Activated naive CD4-positive, alpha-beta T cell treated with anti-CD3 and anti-CD28 coated beads, Interleukin-2, amount 50 U/mL, for 72 hours (primary cell): Measurements from ENCODE around the gene RAB35. TPM values are rescaled to one million over a fixed set of nuclear protein-coding genes. Genes with fewer than 3 reads are reported as not detected.

Source experiments
- ATAC-seq, 2 donors: fragments of 150-1000 bp; cut with Tn5 transposase; 2 replicates each; pipeline ENCODE4 v1.10.0; 2021; ENCODE audit warnings: mild to moderate bottlenecking in 2 of 2, moderate library complexity in 2 of 2
- DNase-seq, 2 donors: peaks; one replicate each; pipeline ENCODE4 v3.0.0; 2021 to 2022; ENCODE audit warnings: low spot score in 2 of 2
- H3K27ac Mint-ChIP-seq, 2 donors: one replicate each; pipeline ENCODE4 v1.8.0; 2022; ENCODE audit warnings: mild to moderate bottlenecking in 2 of 2, mixed read lengths in 2 of 2
- H3K36me3 Mint-ChIP-seq, 2 donors: one replicate each; pipeline ENCODE4 v1.8.0; 2022; ENCODE audit warnings: mixed read lengths in 2 of 2
- H3K9me3 Mint-ChIP-seq, 2 donors: one replicate each; pipeline ENCODE4 v1.8.0; 2022; ENCODE audit warnings: mixed read lengths in 2 of 2
- total RNA-seq, 2 donors: library from RNA; stranded (reverse); gene quantifications; one replicate each; pipeline ENCODE4 v1.2.3, GENCODE V29; 2022

The RAB35 gene
- total RNA-seq = 10 to 100 TPM; 38.7 to 59.6 TPM

DNA sequence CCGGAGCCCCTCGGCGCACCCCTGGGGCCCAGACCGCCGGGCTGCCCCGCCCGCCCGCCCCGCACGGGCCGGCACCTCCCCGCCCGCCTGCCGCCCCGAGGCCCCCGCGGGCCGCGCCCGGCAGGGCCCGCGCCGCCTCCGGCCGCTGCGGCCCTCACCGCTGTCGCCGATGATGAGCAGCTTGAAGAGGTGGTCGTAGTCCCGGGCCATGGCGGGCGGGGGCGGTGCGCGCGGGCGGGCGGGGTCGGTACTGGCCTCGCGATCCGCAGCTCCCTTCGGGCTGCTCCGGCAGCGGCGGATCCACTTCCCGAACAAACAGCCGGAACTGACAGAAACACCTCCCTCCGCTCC is at the start of gene RAB35:
RAB35 (minus strand) TSS at position 313 of the 351 bp plus-strand sequence; CDS start at position 210, 103 bp downstream.
- peaks cover 35 to 37% of the 10 kb centered on the region in 2 donors for H3K36me3 Mint-ChIP-seq
- no peaks in the 10 kb centered on the region for H3K9me3 Mint-ChIP-seq
- DNase-seq (no peak), ATAC-seq (no peak)
- peak within 1 kb of the TSS; percentile 89 to 94 for H3K27ac Mint-ChIP-seq

DNA sequence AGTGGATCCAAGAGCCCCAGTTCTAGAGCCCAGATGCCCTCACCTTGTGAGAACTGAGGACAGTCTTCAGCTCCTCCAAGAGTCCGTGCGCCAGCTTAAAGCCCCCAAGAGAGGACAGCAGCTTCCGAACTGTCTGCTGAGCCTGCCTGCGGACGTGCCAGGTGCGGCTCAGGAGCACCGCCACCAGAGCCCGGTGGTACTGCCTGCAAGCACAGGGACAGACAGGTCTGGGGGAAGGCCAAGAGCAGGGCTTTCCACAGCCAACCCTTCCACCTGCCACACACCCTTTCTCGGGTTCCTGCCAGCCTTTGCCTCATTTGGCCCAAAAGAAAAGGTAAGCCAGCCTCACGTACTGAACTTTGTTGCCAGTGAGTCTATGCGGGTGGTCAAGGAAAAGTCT is 47.7 kb upstream of the RAB35 start:
- no peak overlapping the region for H3K27ac Mint-ChIP-seq
- H3K9me3 Mint-ChIP-seq = no peaks in the 10 kb centered on the region
- ATAC-seq (no peak), DNase-seq (no peak)
- peaks cover 19 to 26% of the 10 kb centered on the region in 2 donors for H3K36me3 Mint-ChIP-seq

DNA sequence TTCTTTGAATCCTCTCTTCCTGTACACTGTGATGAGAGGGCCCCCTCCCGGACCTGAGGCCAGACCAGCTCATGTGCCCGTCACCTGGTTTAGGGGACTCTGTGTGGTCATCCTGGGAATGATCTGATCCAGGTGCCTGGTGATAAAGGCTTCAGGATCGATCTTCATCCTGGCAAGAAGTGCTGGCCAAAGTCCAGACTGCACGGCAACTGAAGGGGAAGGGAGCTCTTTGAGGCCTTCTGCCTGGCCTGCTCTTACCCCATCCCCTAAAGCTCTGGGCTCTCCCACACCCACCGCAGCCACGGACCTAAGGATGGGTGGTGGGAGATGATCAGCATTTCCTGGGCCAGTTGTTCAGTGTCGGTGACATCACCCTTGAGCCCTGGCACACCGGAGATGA is 46.2 kb upstream of the RAB35 start:
- ATAC-seq = no peak
- DNase-seq = no peak
- H3K9me3 Mint-ChIP-seq = no peaks in the 10 kb centered on the region
- peak overlapping the region in 1 of 2 donors; percentile 60 for H3K27ac Mint-ChIP-seq
- H3K36me3 Mint-ChIP-seq = peaks cover 18 to 23% of the 10 kb centered on the region in 2 donors

DNA sequence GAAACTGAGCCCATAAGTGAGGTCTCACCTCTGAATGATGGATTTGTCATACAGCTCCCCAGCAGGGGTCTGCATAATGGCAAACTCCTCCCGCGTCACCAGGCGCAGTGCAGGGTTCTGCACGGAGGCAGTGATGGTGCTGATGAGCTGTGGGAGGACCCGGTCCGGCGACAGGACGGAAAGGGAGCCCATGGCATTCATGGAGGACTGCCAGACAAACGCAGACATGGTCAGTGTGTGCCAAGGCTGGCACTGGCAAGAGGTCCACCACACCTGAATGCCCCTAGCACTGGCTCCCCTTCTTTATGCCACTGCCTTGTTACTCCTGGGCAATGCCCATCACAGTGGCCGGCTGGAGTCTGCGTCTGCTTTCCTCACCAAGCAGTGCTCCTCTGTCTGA is 45.3 kb upstream of the RAB35 start:
- Mint-ChIP-seq H3K27ac (no peak overlapping the region), H3K36me3 (peaks cover 20 to 25% of the 10 kb centered on the region in 2 donors), H3K9me3 (no peaks in the 10 kb centered on the region)
- no peak for DNase-seq
- no peak for ATAC-seq

DNA sequence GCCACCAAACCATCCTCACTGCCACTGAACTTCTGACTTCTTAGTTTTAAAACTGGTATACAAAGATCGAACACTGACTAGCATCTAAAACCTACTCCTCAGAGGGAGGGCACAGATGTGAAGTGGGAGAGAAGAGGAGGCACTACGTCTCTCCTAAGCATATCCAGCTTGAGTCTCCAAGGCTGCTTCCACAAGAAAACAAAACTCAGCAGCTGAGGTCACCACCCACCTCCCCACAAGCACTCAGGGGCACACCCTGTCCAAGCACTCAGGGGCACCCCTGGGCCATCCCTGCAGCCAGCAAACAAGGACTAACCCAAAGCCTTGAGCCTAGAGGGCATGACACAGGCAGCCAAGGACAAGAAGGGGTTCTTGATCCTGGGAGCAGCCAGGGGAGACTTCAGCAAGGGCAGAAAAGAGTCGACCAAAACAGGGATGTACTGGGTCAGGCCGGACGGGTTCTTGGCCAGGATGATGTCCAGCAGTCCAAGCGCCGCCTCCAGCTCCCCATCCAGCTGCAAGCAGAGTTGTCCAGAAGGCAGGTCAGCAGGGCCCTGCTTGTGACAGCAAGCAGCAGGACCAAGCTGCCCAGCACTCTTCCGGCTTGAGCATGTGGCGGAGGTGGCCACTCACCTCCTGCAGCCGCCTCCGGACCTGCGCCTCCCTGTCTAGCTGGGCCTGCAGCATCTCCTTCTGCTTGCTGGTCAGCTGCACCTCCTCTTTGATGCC is 43.1 kb upstream of the RAB35 start:
- peaks cover 20 to 32% of the 10 kb centered on the region in 2 donors for H3K36me3 Mint-ChIP-seq
- no peaks in the 10 kb centered on the region for H3K9me3 Mint-ChIP-seq
- DNase-seq (no peak), ATAC-seq (no peak)
- H3K27ac Mint-ChIP-seq = peak overlapping the region; percentile 27 to 65

DNA sequence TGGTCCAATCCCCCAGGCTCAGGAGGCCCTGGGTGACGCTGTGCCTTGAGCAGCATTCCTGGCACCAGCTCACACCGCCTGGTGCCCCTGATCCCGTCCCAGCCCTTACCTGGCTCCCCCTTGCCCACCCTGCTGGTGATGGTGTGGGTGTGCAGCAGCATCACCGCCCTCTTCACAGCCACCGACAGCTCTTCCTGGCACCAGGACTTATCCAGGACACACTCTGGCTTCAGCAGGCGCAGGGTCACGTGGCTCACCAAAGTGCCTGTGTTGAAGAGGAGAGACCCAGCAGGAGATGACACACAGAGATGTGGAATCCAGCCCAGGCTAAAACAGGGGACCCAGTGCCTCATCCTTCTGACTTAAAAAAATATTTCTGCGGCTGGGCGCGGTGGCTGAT is 41.8 kb upstream of the RAB35 start:
- Mint-ChIP-seq H3K9me3 (no peaks in the 10 kb centered on the region), H3K36me3 (peaks cover 20 to 32% of the 10 kb centered on the region in 2 donors), H3K27ac (no peak overlapping the region)
- DNase-seq (no peak), ATAC-seq (no peak)

DNA sequence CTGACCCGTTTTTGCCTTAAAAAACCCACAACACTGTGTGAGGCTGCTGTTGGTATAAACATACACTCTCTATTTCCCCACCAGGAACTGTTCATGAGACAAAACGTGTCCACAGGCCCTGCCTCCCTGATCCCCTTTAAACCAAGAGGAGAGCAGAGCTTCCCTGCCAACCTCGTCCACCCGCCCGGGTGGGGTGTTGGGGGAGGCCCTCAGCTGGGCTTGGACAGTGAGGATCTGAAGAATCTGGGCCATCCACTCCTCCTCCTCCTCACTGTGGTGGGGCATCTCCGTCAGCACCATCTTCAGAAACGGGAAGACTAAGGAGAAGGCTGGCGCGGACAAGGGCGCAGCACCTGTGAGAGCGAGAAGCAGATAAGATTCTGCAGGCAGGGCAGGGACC is 41.1 kb upstream of the RAB35 start:
- Mint-ChIP-seq H3K36me3 (peaks cover 20 to 32% of the 10 kb centered on the region in 2 donors), H3K9me3 (no peaks in the 10 kb centered on the region), H3K27ac (peak overlapping the region in 1 of 2 donors; percentile 57)
- no peak for ATAC-seq
- DNase-seq = no peak

DNA sequence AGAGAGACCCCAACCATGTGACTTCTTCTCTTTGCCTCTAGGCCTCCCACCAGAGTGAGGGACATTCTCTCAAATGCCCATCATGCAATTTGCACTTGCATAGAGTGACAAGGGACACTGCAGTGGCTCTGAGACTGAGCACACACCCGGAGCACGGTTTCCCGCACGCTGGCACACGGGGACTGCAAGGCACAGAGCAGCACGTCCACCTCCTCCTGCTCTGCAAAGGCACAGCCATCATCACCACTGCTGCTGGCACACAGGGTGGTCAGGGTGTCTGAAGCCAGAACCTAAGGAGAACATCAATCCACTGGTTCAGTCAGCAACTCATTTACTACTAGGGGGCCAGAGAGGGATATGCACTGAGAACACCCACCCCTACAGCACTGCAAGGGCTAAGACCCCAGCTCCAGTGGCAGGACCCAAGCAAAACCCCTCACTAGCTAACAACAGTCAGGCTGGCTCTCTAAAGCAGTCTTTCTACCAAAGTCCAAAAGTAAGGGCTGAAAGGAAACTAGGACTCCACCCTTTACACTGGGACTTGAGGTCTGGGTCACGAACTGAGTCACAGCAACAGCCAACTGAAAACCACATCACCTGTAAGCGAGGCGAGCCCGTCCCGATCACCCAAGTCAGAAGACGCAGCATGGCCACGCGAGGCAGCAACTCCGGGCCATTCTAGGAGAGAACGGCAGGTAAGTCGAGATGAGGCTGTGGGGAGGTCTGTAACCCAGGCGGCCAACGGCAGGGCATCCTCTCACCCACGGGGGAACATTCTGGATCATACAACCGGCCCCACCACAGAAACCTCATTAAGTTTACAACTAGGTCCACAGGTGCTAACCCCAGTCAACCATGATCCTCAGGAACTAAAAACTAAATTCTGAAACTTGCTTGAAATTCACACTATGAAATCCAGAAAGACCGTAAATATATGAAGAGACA is 40.0 kb upstream of the RAB35 start:
- DNase-seq = no peak
- ATAC-seq = peak in 1 of 2 donors; percentile 16
- Mint-ChIP-seq H3K9me3 (no peaks in the 10 kb centered on the region), H3K36me3 (peaks cover 19 to 30% of the 10 kb centered on the region in 2 donors), H3K27ac (no peak overlapping the region)

DNA sequence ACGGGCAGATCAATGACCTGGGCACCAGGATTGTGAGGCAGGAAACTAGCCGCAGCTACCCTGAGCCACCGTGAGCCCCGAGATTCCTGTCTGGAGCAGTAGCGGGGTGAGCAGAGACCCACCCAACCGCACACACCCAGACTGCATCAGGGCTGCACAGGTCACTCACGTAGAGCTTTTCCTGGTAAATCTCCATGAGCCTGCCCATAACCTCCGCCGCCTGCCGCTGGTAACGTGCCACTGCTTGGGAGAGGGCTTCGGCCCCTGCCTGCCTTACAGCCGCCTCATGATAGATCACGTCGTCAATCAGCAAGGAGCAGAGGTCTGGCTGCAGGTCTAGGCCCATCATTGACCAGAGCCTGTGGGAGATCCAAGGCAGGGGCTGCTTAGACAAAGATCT is 38.5 kb upstream of the RAB35 start:
- Mint-ChIP-seq H3K27ac (no peak overlapping the region), H3K9me3 (no peaks in the 10 kb centered on the region), H3K36me3 (peaks cover 4 to 16% of the 10 kb centered on the region in 2 donors)
- DNase-seq = no peak
- ATAC-seq = no peak

DNA sequence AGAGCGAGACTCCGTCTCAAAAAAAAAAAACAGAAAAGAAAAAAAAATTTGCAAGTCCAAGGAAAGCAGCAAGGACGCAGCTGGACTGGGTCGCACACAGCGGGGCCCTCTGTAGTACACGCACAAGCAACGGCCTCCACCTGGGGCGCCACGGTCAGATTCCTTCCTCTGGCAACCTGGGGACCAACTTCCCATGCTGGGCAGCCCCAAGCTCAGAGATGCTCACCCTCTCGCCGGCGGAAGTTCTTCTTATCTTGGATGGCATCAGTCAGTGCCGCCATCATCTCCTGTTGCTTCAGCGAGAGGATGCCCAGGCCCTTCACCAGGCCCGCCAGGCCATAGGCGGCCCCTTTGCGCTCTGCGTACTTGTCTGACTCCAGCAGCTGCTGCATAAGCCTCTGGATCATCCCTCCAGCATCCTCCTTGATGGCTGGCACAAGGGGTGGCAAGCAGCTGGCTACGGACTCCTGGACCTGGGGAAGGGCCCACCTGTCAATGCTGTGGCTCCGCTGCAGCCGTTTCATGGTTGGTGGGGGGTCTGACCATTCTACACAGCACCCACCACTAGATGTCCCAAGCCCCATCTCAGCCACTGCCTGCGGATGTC is 34.5 kb upstream of the RAB35 start:
- H3K9me3 Mint-ChIP-seq = no peaks in the 10 kb centered on the region
- peaks cover 0 to 4% of the 10 kb centered on the region in 2 donors for H3K36me3 Mint-ChIP-seq
- peak overlapping the region in 1 of 2 donors; percentile 29 for H3K27ac Mint-ChIP-seq
- no peak for DNase-seq
- no peak for ATAC-seq

DNA sequence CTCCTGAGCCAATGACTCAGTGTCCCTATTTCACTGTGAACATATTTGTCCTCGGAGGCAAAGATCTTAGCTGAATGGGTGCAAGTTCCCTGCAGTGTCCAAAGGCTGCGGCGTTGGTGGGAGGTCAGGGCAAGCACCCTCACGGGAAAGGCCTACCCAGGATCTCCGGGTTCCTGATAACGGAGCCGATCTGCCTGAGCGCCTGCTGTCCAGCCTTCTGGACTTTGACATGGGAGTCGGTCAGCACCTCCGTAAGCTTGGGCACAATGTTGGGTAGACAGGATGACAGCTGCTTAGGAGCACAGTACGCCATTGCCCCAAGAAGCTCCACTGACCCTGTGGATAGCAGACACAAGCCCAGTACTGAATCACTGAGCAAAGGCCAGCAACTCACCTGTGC is 31.5 kb upstream of the RAB35 start:
- Mint-ChIP-seq H3K27ac (no peak overlapping the region), H3K36me3 (peaks cover 0 to 4% of the 10 kb centered on the region in 2 donors), H3K9me3 (no peaks in the 10 kb centered on the region)
- ATAC-seq (no peak), DNase-seq (no peak)

DNA sequence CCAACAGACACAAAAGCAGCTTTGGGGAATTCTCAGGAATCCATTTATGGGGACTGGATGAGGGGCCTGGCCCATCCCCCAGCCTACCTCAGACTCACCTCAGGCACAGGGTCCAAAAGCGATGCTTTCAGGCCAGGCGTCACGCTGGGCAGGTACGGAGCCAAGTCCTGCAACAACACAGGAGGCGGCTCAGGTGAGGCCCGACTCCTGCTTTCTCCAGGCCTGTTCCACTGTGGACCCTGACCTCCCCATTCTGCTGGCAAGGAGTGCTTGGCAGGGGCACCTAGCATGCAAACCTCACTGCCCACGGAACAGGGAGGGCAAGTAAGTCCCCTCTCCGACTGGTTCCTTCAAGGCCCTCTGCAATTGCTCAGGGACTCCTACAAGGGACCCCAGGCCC is 28.6 kb upstream of the RAB35 start:
- Mint-ChIP-seq H3K9me3 (no peaks in the 10 kb centered on the region), H3K27ac (no peak overlapping the region), H3K36me3 (peaks cover 10 to 20% of the 10 kb centered on the region in 2 donors)
- ATAC-seq (no peak), DNase-seq (no peak)

DNA sequence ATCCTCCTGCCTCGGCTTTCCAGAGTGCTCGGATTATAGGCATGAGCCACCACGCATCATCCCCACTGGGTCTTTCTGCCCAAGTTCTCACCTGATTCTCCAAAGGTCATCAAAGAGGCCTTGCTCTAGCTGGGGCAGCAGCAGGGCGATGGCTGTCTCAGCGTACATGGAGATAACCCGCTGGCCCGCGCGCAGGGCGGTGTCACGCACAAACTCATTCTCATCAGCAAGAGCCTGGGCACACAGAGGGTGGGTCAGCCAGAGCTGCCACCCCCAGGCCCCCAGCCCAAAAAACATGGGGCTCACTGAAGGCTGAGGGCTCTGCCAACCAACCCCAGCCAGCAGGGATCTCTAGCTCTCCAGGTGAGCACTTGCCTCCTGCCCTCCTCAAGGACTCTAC is 27.7 kb upstream of the RAB35 start:
- no peak overlapping the region for H3K27ac Mint-ChIP-seq
- H3K36me3 Mint-ChIP-seq = peaks cover 14 to 25% of the 10 kb centered on the region in 2 donors
- DNase-seq (no peak), ATAC-seq (no peak)
- H3K9me3 Mint-ChIP-seq = no peaks in the 10 kb centered on the region

DNA sequence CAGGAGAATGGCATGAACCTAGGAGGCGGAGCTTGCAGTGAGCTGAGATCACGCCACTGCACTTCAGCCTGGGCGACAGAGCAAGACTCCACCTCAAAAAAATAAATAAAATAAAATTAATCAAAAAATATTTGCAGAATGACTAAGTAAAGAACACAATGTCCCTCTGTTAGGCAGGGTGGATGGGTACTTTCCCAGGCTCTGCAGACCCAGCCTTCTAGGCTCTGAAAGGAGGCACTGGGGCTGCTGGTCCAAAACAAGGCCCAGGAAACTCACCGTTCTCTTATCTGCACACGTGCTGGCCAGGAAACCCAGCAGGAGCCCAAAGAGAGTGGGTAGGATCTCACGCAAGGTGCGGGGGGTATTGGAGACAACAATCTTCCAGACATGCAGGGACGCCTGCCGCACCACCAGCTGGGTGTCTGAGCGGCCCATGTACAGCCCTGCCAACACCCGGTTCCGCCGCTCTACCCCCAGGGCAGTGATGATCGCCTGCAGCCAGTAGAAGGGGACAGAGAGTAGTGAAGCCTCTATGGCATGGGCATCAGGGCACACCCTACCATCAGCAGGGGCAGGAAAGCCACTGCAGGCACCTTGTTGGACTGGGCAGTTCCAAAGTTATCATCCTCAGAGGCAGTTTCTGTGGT is 25.8 kb upstream of the RAB35 start:
- Mint-ChIP-seq H3K36me3 (peaks cover 14 to 29% of the 10 kb centered on the region in 2 donors), H3K9me3 (no peaks in the 10 kb centered on the region), H3K27ac (peak overlapping the region in 1 of 2 donors; percentile 50)
- ATAC-seq (no peak), DNase-seq (no peak)

DNA sequence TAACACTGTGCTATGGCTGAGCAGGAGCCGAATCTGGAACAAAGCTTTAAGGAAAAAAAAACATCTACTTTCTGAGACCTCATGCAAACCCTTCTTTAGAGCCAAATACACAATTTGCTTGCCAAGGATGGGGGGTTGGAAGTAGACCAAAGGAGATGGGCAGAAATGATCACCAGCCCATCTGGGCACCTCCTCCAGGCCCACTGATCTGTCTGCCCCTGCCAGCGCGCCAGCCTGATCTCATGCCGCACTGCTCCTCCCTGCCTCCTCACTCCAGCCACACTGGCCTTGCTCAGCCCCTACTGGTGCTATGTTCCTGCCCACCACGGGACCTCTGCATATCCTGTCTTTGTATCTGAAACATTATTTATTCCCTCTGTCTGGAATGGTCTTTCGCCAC is 24.8 kb upstream of the RAB35 start:
- Mint-ChIP-seq H3K27ac (peak overlapping the region in 1 of 2 donors; percentile 19), H3K36me3 (peaks cover 14 to 29% of the 10 kb centered on the region in 2 donors), H3K9me3 (no peaks in the 10 kb centered on the region)
- DNase-seq (no peak), ATAC-seq (no peak)

DNA sequence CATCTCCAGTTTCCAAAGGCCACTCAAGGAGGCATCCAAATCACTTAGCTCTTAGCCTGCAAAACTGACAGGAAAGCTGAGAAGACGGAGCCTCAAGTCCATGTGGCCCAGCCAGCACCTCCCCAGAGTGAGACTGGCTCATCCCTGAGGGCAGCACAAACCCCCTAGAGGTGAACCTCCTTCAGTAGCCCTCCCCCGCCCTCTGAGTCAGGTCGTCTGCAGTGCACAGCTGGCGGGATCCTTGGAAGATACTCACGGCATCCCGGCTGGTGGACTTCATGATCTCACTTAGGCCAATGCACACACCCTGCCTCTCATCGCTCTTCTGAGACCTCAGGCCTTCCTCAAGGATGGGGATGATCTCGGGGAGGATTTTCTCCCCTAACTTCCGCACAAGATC is 24.1 kb upstream of the RAB35 start:
- Mint-ChIP-seq H3K9me3 (no peaks in the 10 kb centered on the region), H3K36me3 (peaks cover 15 to 29% of the 10 kb centered on the region in 2 donors), H3K27ac (peak overlapping the region in 1 of 2 donors; percentile 19)
- DNase-seq (no peak), ATAC-seq (no peak)
